ENCODE data around the gene BCL2L14. TPM values are rescaled to one million over a fixed set of nuclear protein-coding genes. Genes with fewer than 3 reads are reported as not detected.

The BCL2L14 gene
- total and polyA plus RNA-seq, 2 of the 13 experiments (the other 11 are each of a cell fraction or from before 2014, with no cell fraction given), result 0.11 TPM; not detected in 1

GRCh38 chr12:12070674-12071656, at the start of gene BCL2L14 (continued):
- no peak for TF ChIP-seq GLI4 (CRISPR knock-in tag; IDR thresholded peaks at IDR 0.05; ENCODE audit: borderline replicate concordance)
- no peak for TF ChIP-seq ZNF468 (CRISPR knock-in tag; IDR thresholded peaks at IDR 0.05)
- peak; percentile 22; the same call in 1 of the 2 replicates for TF ChIP-seq CREM (IDR thresholded peaks at IDR 0.05)
- no peak for TF ChIP-seq CREM (CRISPR knock-in tag; IDR thresholded peaks at IDR 0.05)
- TF ChIP-seq ZMYM4 (CRISPR knock-in tag; IDR thresholded peaks at IDR 0.05), result 0 out of 2 replicates have a peak, but pooled peaks have one; percentile 31
- TF ChIP-seq ZNF143 (CRISPR knock-in tag; IDR thresholded peaks at IDR 0.05), result no peak
- no peak for TF ChIP-seq HOXA3 (CRISPR knock-in tag; IDR thresholded peaks at IDR 0.05)
- TF ChIP-seq ZNF362 (CRISPR knock-in tag; IDR thresholded peaks at IDR 0.05; ENCODE audit: borderline replicate concordance), result peak; percentile 90
- TF ChIP-seq KLF11 (CRISPR knock-in tag; IDR thresholded peaks at IDR 0.05), result no peak
- TF ChIP-seq HDAC1 (CRISPR knock-in tag; IDR thresholded peaks at IDR 0.05), result peak; percentile 34; the same call in 1 of the 2 replicates
- TF ChIP-seq ELF3 (CRISPR knock-in tag; IDR thresholded peaks at IDR 0.05), result no peak
- TF ChIP-seq ZNF503 (CRISPR knock-in tag; IDR thresholded peaks at IDR 0.05), result 0 out of 2 replicates have a peak, but pooled peaks have one; percentile 24
- TF ChIP-seq ATF4 (CRISPR knock-in tag; IDR thresholded peaks at IDR 0.05), result no peak
- peak; percentile 73 for TF ChIP-seq FOXP4 (CRISPR knock-in tag; IDR thresholded peaks at IDR 0.05)
- TF ChIP-seq ZNF777 (CRISPR knock-in tag; IDR thresholded peaks at IDR 0.05), result no peak
